Ramos (cell line): ENCODE data around the gene ATP7A.
"Not testable (repeated sequence)": the region's sequence is repeated elsewhere in the genome, so short reads cannot be mapped to it uniquely, and the experiment has no call there.

Experiments
- in situ Hi-C: fragments of 300-500 bp; cut with MboI; formaldehyde crosslinking; loops from one replicate; pipeline ENCODE4 v1.14.3; 2022; ENCODE audit warnings: low sequenced_read_pairs; ENCODE audit not compliant: unreplicated experiment

The ATP7A gene

DNA sequence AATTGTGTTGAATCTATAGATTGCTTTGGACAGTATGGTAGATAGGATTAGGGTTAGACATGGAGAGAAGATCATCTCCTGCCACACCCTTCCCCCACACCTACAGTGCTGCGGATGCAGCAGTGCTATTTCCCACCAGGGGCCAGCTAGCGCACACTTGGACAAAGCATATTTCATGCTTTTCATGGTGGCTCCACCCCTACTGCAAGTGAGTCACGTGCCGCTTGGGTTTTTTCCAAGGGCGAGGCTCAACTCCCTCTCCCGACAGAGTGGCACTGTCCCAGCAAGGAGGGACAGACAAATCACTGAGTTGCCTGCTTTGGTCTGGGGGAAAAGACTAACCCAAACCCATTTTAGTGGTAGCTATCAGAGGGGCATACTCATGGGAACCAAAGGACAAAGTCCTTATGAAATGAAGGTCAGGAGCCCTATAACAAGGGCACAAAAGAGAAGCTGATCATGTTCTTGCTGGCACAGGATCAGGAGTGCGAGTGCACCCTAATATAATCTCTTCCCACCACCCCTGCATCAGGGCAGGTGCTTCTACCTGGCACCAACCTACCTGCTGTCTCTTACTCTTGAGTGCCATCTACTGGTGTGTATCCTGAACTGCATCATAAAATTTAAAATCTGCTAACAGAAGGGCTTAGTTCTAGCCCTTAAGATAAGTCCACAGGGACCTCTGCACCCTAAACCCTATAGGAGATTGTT, 114.0 kb downstream of the ATP7A start:
- in situ Hi-C loops = no loop called here

DNA sequence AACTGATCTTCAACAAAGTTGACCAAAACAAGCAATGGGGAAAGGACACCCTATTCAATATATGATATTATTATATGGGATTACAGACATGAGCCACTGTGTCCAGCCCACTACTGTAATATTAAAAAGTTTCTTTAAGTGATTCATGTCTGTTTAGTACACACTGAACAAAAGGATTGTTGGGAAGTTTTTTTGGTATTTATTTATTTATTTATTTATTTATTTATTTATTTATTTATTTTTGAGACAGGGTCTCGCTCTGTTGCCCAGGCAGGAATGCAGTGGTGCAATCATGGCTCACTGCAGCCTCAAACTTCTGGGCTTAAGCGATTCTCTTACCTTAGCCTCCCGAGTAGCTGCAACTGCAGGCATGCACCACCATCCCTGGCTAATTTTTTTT, 117.3 kb downstream of the ATP7A start:
- in situ Hi-C loops = no loop called here

DNA sequence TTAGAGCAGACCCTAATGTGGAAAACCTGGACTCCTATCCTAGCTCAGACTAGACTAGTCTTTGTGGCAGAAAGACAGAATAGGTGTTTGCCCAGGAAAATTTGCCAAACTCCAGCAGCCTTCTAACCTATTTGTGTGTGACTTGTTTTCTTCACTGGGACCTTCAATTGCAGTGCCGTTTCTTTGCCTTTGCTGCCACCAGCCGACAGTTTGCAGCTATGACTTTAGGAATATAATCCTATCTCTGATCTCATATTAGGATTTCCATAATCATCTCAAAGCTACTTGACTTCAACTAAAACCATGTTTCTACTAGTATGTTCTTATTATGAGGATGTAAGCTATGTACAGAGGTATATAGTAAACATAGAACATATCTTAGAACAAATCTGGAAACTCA, 119.2 kb downstream of the ATP7A start:
- in situ Hi-C loops = no loop called here

DNA sequence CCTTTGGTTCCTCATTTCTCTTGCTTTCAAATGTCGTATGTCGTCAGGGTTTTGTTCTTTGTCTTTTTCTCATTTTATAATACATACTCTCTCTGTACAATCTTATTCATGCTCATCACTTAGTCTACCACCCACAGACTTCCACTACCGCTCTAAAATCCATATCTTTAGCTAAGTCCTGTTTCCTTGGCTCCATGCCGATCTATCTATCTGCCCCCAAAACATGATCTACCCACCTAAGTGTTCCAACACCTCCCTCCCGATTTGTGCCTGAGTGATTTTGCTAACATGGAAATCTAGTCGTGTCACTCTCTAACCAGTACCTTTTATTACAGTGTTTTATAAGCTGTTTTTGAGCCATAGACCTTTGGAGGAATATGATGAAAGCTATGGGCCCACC, 124.6 kb downstream of the ATP7A start:
- in situ Hi-C loops = no loop called here

DNA sequence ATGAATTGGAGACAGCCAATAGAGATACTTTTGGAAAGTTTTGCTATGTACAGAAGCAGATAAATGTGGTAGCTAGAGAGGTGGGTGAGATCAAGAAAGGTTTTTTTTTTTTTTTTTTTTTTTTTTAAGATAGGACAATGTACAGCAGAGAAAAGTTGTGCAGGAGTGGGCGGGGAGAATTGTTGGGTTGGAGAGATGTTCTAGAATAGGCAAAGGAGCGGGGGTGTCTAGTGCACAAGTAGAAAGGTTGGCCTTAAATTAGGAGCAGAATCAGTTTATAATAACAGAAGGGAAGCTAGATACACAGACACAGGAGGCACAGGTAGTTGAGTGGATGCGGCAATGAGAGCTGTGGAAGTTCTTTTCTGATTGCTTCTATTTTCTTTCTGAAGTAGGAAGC, 127.4 kb downstream of the ATP7A start:
- in situ Hi-C loops = no loop called here

DNA sequence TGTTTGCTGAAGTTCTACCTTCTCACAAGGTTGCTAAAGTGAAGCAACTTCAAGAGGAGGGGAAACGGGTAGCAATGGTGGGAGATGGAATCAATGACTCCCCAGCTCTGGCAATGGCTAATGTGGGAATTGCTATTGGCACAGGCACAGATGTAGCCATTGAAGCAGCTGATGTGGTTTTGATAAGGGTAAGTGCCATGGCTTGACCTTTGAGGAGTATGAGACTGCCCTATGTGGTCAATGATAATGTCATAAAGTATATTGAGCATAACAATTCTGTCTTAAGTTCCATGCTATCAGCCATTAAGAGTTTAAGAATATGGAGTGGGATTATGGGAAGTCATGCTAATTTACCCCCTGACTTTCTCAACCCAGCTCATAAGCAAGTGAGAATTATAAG, 132.1 kb downstream of the ATP7A start:
- in situ Hi-C loops = no loop called here

DNA sequence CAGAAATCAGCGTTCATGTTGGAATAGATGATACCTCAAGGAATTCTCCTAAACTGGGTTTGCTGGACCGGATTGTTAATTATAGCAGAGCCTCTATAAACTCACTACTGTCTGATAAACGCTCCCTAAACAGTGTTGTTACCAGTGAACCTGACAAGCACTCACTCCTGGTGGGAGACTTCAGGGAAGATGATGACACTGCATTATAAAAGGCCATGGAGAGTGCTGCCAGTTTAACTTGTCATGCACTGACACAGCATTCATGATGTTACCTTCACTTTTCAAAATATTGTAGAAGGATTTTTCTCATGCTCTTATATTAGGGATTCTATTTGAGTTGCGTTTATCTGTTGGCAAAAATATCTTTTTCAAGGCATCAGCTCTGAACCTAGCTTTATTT, 135.9 kb downstream of the ATP7A start:
- in situ Hi-C loops = no loop called here

DNA sequence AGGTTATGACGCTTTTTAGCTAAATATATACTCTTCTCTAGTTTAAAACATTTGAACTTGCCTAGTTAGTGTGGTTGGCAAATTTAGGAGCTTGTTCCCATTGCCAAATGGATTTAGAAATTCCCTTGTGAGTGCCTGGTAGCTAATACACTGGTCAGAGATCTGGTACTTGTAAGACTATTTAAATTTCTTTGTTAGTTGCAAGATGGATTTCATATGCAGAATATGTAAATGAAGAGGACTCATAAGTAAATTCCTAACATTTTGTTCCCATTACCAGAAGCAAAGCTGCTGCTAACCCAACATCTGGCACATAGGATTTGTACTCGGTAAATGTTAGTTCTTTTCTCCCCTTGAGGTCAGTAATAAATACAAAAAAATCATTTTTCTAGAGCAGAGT, 137.6 kb downstream of the ATP7A start:
- in situ Hi-C loops = no loop called here

DNA sequence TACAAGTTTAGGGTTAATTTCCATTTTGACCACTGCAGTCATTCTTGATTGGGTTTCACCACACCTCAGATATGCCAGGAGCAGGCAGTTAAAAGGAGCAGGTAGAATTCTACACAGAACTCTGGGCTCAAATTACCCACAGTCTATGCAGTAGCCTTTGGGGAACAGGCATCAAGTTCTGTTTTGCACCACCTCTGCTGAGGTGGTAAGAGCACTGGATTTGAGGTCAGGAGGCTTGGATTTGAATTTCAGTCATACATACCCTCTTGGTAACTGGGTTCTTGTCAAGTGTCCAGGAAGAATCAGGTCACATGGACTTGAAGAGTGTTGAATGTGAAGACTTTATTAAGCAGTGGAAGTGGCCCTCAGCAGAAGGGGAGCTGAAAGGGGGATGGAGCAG, 153.2 kb downstream of the ATP7A start:
- in situ Hi-C loops = no loop called here

DNA sequence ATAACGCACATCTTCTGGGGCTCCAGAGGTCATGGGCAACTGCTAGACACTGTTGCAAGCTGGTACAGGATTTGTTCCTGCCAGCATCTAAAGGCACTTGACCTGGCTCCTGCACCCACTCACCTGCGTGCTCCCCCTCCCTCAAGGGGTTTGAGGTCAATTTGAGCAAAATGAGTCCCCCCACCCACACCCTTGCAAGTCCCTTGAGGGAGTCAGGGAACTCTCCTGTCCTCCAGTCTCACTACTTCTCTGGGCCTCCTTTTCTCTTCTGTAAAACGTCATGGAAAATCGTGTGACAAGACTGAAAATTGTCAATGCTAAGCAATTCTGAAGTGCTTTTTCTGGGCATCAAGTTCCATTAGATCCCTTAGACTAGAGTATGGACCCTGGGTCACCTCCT, 153.7 kb downstream of the ATP7A start:
- in situ Hi-C loops = no loop called here

DNA sequence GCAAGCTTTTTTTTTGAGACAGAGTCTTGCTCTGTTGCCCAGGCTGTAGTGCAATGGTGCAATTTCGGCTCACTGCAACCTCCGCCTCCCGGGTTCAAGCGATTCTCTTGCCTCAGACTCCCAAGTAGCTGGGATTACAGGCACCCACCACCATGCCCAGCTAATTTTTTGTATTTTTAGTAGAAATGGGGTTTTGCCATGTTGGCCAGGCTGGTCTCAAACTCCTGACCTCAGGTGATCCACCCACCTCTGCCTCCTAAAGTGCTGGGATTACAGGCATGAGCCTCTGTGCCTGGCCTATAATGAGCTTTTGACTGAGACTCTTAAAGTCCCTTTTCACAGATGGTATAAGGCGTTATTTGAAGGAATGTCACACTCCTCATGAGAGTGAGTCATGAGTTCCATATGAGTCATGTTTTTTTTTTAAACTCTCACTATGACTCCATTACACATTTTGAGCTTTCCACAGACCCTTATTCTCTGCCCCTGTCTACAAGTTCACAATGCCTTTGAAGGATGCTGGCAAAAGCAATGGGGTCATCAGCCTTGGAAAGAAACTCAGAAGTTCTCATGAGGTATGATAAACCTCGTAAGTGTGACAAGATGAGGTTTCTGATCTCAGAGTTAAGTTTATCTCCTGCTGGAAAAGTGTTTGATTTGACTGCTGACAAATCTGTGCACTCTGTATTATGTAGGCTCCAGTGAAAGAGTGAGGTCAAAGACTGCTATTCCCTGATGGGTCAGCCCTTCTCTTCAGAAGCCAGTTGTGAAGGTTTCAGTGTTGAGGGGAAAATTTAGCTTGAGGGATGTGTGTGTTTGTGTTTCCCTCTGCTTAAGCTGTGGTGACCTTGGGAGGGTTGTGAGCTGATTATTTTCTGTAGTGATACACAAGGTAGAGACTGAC, 154.5 kb downstream of the ATP7A start:
- in situ Hi-C loops = not testable (repeated sequence)

DNA sequence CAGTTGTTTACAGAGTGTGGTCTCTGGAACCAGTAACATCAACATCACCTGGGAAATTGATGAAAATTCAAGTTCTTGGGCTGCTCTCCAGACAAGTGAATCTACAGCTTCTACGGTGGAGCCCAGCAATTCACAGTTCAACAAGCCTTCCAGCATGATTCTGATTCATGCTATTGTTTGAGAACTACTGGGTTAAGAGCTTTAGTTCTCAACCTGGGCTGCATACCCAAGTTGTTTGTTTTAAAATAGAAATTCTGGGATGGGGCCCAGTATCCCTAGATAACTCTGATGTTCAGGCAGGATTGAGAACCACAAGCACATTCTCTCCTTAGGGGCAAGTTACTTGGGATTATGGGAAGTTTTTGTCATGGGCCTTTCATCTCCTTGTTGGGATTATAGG, 155.6 kb downstream of the ATP7A start:
- in situ Hi-C loops = no loop called here

DNA sequence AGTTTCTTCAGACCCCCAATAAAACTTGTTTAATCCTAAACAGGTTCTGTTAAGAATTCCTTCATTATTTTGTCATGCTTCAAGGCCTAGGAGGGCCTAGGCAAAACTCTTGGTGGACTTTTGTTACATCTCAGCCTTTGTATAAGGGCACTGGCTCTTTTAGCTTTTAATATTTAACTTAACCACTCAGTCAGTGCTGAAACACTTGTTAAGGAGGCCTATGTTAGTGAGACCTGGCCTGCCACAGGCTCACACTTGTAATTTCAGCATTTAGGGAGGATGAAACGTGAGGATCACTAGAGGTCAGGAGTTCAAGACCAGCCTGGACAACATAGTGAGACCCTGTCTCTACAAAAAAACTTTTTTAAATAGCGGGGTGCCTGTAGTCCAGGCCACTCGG, 160.8 kb downstream of the ATP7A start:
- in situ Hi-C loops = no loop called here

DNA sequence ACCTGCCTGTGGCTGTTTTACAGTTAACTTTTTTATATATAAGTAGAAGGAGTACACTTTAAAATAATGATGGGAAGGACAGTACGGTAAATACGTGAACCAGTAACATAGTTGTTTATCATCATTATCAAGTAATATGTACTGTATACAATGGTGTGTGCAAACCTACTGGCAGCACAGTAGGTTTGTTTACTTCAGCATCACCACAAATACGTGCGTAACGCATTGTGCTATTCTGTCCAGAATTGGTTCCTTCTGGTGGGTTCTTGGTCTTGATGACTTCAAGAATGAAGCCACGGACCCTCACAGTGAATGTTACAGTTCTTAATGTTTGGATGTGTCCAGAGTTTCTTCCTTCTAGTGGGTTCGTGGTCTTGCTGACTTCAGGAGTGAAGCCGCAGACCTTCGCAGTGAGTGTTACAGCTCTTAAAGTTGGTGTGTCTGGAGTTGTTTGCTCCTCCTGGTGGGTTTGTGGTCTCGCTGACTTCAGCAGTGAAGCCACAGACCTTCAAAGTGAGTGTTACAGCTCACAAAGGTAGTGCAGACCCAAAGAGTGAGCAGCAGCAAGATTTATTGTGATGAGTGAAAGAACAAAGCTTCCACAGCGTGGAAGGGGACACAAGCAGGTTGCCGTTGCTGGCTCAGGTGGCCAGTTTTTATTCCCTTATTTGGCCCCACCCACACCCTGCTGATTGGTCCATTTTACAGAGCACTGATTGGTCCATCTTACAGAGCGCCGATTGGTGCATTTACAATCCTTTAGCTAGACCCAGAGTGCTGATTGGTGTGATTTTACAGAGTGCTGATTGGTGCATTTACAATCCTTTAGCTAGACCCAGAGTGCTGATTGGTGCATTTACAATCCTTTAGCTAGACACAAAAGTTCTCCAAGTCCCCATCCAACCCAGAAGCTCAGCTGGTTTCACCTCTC, 162.9 kb downstream of the ATP7A start:
- in situ Hi-C loops = not testable (repeated sequence)

DNA sequence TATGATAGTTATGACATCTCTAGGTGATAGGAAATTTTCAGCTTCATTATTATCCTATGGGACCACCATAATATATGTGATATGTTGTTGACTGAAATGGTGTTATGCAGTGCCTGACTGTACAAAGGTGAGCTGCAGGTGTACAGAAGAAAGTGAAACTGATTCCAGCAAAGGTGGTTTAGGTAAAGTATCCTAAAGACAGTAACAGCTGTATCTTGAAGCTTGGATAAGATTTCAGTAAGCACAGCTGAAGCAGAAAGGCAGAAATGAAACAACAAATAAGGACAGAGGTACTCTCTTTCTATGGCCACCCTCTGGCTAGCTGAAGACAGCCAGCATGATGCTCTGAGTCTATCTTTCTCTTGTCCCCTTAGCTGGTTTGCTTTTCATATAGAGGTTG, 163.6 kb downstream of the ATP7A start:
- in situ Hi-C loops = no loop called here

DNA sequence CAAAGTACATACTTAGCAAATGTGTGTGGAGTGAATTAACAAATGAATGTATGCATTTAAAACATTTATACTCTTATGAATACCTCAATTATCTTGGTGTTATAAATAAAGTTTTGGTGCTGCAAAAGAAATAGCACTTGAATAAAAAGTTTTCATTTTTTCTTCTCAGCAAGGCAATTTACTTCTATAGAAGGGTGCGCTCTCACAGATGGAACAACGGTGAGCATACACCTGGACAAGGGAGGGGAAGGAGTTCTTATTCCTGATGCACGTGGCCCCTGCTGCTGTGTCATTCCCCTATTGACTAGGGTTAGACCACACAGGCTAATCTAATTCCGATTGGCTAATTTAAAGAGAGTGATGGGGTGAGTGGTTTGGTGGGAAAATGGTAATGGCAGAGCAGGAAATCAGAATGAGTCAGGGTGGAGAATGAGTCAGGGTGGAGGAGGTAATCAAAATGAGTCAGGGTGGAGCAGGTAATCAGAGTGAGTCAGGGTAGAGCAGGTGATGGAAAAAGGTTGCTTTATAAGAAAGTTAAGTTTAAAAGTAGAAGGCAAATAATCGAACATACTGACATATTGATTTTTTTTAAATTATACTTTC, 165.4 kb downstream of the ATP7A start:
- in situ Hi-C loops = no loop called here

DNA sequence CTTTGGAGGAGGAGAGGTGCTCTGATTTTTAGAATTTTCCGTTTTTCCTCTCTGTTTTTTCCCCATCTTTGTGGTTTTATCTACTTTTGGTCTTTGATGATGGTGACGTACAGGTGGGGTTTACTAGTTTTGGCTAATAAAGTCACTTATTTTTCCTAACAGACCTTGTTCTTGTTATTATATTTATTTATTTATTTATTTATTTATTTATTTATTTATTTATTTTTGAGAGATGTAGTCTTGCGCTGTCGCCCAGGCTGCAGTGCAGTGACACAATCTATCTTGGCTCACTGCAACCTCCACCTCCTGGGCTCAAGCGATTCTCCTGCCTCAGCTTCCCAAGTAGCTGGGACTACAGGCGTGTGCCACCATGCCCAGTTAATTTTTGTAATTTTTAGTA, 170.9 kb downstream of the ATP7A start:
- in situ Hi-C loops = not testable (repeated sequence)

DNA sequence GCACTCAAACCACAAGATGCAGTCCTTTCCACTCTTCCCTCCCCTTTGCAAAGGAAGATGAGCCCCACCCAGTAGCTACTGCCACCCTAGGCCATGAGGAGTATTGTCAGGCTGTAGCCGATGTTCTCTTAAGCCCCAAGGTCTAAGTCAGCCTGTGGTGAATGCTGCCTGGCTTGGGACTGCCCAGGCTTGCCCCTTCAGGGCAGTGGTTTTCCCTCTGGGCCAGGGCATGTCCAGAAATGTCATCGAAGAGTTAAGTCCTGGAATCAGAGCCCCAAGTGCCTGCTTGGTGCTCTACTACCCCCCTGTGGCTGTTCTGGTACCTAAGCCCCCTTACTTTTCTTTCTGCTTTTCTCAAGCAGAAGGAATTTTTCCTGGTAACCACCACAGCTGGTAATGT, 181.8 kb downstream of the ATP7A start:
- in situ Hi-C loops = no loop called here

DNA sequence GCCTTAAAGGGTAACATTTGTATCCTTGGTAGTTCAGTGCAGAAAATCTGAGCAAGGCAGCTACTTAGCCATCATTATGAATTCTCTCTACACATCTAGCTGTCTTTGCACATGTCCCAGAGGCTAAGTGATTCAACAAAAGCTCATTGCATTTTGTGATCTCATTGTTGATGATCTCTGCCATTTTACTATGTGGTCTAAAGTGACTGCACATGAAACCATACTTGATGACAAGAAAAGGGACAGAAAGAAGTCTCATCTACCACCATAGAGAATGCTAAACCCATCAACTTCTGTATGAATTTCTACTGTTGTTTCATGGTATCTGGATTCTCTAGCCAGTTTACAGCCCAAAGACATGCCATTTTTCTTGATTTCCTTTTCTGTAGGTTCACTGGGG, 187.6 kb downstream of the ATP7A start:
- in situ Hi-C loops = no loop called here
